KMS-11 (cell line): ENCODE measurements around the gene GNAT2.

Experiments used
- H2AFZ ChIP-seq: fragments of 200-600 bp; sonication (generic); 2 replicates; pipeline ENCODE4 v1.6.1; 2016; ENCODE audit warnings: antibody characterized with exemption, mixed run types, low read depth
- H3K27ac ChIP-seq: fragments of 200-600 bp; sonication (generic); 2 replicates; pipeline ENCODE4 v1.6.1; 2016; ENCODE audit warnings: mild to moderate bottlenecking, mixed run types
- H3K27me3 ChIP-seq: fragments of 200-600 bp; sonication (generic); 2 replicates; pipeline ENCODE4 v1.6.1; 2017; ENCODE audit warnings: mild to moderate bottlenecking, low read depth, mixed run types, moderate library complexity; ENCODE audit not compliant: insufficient read depth
- H3K36me3 ChIP-seq: fragments of 200-600 bp; sonication (generic); 2 replicates; pipeline ENCODE4 v1.6.1; 2017; ENCODE audit warnings: mild to moderate bottlenecking, mixed run types; ENCODE audit not compliant: insufficient read depth
- H3K4me1 ChIP-seq: fragments of 200-600 bp; sonication (generic); 2 replicates; pipeline ENCODE4 v1.6.1; 2016; ENCODE audit warnings: mild to moderate bottlenecking, low read depth, mixed run types; ENCODE audit not compliant: poor library complexity, severe bottlenecking
- H3K4me2 ChIP-seq: fragments of 200-600 bp; sonication (generic); 2 replicates; pipeline ENCODE4 v1.7.0; 2016; ENCODE audit warnings: mild to moderate bottlenecking, mixed run types
- H3K4me3 ChIP-seq: fragments of 200-600 bp; sonication (generic); IDR thresholded peaks from 2 replicates; pipeline ENCODE4 v1.6.1; 2017; ENCODE audit warnings: low read depth, low read length, mixed read lengths; ENCODE audit not compliant: insufficient read depth
- H3K79me2 ChIP-seq: fragments of 200-600 bp; sonication (generic); 2 replicates; pipeline ENCODE4 v1.6.1; 2016; ENCODE audit warnings: low read depth, mixed run types; ENCODE audit not compliant: insufficient read depth
- H3K9ac ChIP-seq: fragments of 200-600 bp; sonication (generic); 2 replicates; pipeline ENCODE4 v1.6.1; 2016; ENCODE audit warnings: mild to moderate bottlenecking, mixed run types
- H4K20me1 ChIP-seq: fragments of 200-600 bp; sonication (generic); 2 replicates; pipeline ENCODE4 v1.6.1; 2016; ENCODE audit warnings: mild to moderate bottlenecking, mixed run types; ENCODE audit not compliant: insufficient read depth
- TF ChIP-seq, protein P1 (sequence below): fragments of 200-600 bp; sonication (generic); conservative IDR thresholded peaks from 2 replicates; pipeline ENCODE4 v1.6.1; 2017; ENCODE audit warnings: low read depth, mild to moderate bottlenecking, antibody characterized with exemption, low read length, moderate library complexity, mixed read lengths

The GNAT2 gene

DNA sequence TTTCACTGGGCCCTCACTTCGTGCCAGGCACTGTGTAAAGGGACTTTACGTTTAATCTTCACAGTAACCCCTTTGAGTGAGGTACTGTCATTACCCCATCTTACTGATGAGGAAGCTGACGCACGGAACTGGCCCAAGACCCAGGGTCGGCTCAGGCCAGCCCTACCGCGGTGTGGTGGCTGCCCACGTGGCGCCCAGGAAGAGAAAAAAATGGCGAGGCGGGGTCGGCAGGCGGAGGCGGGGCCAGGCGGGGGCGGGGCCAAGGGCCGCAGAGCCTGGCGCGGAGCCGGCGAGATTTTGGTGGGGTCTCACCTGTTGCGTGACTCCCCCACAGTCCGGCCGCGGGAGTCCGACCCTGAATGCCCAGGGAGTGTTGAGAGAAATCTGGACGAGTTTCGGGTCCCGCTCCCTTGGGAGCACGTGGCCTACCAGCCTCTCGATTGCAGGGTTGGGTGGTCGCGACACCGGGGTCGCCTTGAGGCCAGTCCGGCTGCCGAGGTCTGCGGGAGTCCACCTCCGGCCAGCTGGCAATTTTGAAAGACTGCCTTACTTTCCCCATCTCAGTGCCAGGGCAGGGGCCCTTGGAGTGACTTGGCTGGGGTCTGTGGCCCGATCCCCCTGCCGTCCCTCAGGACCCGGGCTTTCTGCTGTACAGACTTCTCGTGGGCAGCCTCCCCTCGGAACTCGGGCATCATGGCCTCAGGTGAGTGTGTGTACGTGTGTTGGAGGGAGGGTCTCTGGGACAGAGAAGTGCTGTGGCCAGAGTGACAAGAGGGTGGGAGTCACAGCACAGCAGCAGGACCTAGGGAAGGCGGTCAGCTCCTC, at the start of gene GNAT2, which contains the start of gene AMPD2:
Gene GNAT2, minus strand, starts transcription at position 41 of the 825 bp plus-strand sequence. CDS start 6,746 bp downstream, outside the sequence.
Gene AMPD2, plus strand, starts transcription at position 262 of the 825 bp plus-strand sequence. CDS start 1,339 bp downstream, outside the sequence.
- Histone ChIP-seq H3K4me2 (peak within 1 kb of the TSS; percentile 98), H3K9ac (peak within 1 kb of the TSS; percentile 93), H3K79me2 (peaks cover 48% of the 10 kb centered on the region), H3K27ac (peak within 1 kb of the TSS; percentile 68), H3K4me1 (peaks cover 24% of the 10 kb centered on the region), H4K20me1 (no peaks in the 10 kb centered on the region), H3K4me3 (peak within 1 kb of the TSS; percentile 90), H3K27me3 (no peaks in the 10 kb centered on the region), H3K36me3 (no peaks in the 10 kb centered on the region), H2AFZ (peak within 1 kb of the TSS; percentile 89)
- TF ChIP-seq, protein P1, sequence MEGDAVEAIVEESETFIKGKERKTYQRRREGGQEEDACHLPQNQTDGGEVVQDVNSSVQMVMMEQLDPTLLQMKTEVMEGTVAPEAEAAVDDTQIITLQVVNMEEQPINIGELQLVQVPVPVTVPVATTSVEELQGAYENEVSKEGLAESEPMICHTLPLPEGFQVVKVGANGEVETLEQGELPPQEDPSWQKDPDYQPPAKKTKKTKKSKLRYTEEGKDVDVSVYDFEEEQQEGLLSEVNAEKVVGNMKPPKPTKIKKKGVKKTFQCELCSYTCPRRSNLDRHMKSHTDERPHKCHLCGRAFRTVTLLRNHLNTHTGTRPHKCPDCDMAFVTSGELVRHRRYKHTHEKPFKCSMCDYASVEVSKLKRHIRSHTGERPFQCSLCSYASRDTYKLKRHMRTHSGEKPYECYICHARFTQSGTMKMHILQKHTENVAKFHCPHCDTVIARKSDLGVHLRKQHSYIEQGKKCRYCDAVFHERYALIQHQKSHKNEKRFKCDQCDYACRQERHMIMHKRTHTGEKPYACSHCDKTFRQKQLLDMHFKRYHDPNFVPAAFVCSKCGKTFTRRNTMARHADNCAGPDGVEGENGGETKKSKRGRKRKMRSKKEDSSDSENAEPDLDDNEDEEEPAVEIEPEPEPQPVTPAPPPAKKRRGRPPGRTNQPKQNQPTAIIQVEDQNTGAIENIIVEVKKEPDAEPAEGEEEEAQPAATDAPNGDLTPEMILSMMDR = no peak; the same call in 1 of the 2 replicates

DNA sequence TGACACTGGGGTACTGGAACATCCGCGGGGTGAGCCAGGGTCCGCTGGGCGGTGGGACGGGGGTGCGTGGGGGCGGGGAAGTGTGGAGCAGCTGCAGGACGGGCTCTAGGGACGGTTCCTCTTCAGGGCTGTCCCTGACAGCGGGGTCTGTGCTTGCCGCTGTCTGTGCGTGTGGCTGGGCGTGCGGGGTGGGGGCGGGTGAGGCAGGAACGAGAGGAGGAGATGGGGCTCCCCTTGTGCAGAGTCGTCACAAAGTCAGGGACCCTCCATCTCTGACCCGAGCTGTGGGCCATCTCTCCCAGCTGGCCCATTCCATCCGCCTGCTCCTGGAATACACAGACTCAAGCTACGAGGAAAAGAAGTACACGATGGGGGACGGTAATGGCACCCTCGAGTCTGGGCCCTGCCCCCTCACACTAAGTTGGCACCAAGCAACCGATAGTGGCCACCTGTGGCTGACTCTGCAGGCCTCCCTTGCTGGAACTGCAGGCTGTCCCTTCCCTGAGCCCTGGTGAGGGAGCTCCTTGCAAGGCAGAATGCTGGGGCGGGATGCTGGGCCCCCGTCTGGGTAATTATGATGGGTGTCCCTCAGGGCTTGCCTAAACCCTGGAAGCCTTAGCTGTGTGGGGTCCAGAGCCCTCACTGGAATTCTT, 48.8 kb upstream of the GNAT2 start:
- Histone ChIP-seq H3K27ac (no peak overlapping the region), H3K79me2 (no peaks in the 10 kb centered on the region), H2AFZ (no peak overlapping the region), H4K20me1 (no peaks in the 10 kb centered on the region), H3K36me3 (no peaks in the 10 kb centered on the region), H3K27me3 (no peaks in the 10 kb centered on the region), H3K9ac (no peak overlapping the region), H3K4me2 (no peak overlapping the region), H3K4me3 (no peak overlapping the region), H3K4me1 (peaks cover 10% of the 10 kb centered on the region)
- TF ChIP-seq, protein P1 = no peak

DNA sequence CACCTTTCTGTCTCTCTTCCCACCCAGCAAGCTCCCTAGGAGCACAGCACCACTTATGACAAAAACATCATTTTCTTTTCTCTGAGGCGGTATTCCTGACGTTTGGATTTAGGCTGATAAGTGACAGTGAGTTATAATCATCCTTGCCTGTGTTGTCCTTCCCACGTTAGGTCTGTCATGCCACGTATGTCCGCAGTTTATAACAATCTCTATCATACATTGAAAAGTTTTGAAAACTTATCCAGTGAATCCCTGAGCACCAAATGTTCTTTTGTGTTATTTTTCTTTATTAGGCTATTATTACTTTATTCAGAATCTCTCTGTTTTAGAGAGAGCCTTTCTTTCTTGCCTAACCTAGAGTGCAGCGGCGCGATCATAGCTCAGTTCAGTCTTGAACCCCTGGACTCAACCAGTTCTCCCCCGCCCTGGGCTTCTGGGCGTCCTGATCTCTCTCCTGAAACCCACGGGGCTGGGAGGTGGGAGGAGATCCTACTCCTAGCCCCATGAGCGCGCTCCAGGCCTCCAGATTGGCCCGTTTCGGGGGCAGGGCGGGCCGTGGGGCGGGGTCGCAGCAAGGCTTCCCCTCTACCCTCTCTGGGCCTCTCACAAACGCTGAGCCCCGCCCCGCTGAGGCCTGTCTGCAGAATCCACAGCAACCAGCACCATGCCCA, 48.2 kb upstream of the GNAT2 start, which contains the start of gene GSTM2:
Gene GSTM2, plus strand, starts transcription at position 606 of the 671 bp plus-strand sequence. Its CDS starts 59 bp downstream, at position 665.
- Histone ChIP-seq H3K4me3 (no peak within 1 kb of the TSS), H3K27ac (no peak within 1 kb of the TSS), H3K9ac (no peak within 1 kb of the TSS), H3K79me2 (no peaks in the 10 kb centered on the region), H2AFZ (no peak within 1 kb of the TSS), H3K4me2 (no peak within 1 kb of the TSS), H3K36me3 (no peaks in the 10 kb centered on the region), H3K4me1 (peaks cover 10% of the 10 kb centered on the region), H3K27me3 (no peaks in the 10 kb centered on the region), H4K20me1 (no peaks in the 10 kb centered on the region)
- TF ChIP-seq, protein P1 = no peak

DNA sequence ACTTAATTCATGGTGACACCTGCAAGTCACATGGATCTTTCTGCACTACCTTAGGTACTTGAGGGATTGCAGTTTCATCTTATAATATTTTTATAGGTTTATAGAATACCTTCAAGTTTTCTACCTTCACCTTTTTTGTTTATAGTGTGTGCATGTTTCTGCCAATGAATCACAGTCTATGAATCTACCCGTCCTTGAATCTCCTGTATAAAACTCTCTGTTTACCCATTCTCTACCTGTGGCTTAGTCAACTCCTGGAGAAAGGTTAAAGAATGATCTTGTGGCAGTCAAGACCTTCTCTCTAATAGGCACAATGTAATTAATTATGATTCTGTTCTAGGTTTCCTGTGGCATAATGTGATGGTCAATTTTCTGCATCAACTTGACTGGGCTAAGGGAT, 45.3 kb upstream of the GNAT2 start:
- H3K4me3 ChIP-seq = no peak overlapping the region
- no peaks in the 10 kb centered on the region for H4K20me1 ChIP-seq
- TF ChIP-seq, protein P1 = no peak
- H3K36me3 ChIP-seq = no peaks in the 10 kb centered on the region
- H3K9ac ChIP-seq = no peak overlapping the region
- H2AFZ ChIP-seq = no peak overlapping the region
- no peak overlapping the region for H3K27ac ChIP-seq
- no peak overlapping the region for H3K4me2 ChIP-seq
- no peaks in the 10 kb centered on the region for H3K79me2 ChIP-seq
- no peaks in the 10 kb centered on the region for H3K27me3 ChIP-seq
- no peaks in the 10 kb centered on the region for H3K4me1 ChIP-seq
